Activated CD4-positive, alpha-beta T cell treated with anti-CD3 and anti-CD28 coated beads, Interleukin-2, amount 10 ng/mL, durations not matched to agents 7 days and 5 days (primary cell): Measurements from ENCODE around the gene FTO. TPM values are rescaled to one million over a fixed set of nuclear protein-coding genes. Genes with fewer than 3 reads are reported as not detected.
"Not testable (repeated sequence)": the region's sequence is repeated elsewhere in the genome, so short reads cannot be mapped to it uniquely, and the experiment has no call there.

ENCODE experiments used
- CTCF ChIA-PET: fragments of 350-600 bp; sonication (Branson Sonifier 250); formaldehyde crosslinking; loops from one replicate; lab custom pipeline; 2021; ENCODE audit warnings: antibody characterized with exemption; lab: Charles Lee
- POLR2A ChIA-PET: fragments of 350-600 bp; sonication (Branson Sonifier 250); formaldehyde crosslinking; loops from one replicate; lab custom pipeline; 2021; ENCODE audit warnings: antibody characterized with exemption; lab: Charles Lee
- DNase-seq: peaks from one replicate; pipeline ENCODE4 v3.0.0-alpha.2; 2020
- H3K27ac Mint-ChIP-seq: one replicate; pipeline ENCODE4 v1.8.0; 2021; ENCODE audit warnings: mild to moderate bottlenecking, moderate library complexity, mixed read lengths
- H3K27me3 Mint-ChIP-seq: one replicate; pipeline ENCODE4 v1.8.0; 2021; ENCODE audit warnings: mixed read lengths
- H3K36me3 Mint-ChIP-seq: one replicate; pipeline ENCODE4 v1.8.0; 2021; ENCODE audit warnings: low read depth, mixed read lengths
- H3K4me1 Mint-ChIP-seq: one replicate; pipeline ENCODE4 v1.8.0; 2021; ENCODE audit warnings: mixed read lengths
- H3K4me3 Mint-ChIP-seq: one replicate; pipeline ENCODE4 v1.8.0; 2021; ENCODE audit warnings: mild to moderate bottlenecking, moderate library complexity, mixed read lengths
- H3K9me3 Mint-ChIP-seq: one replicate; pipeline ENCODE4 v1.8.0; 2021; ENCODE audit warnings: mixed read lengths
- total RNA-seq, 2 experiments: library from RNA; stranded (reverse); gene quantifications; one replicate each; pipeline ENCODE4 v1.2.3, GENCODE V29; 2021

FTO gene
- total RNA-seq, 2 experiments from 2014 or later, result 44.2 to 44.3 TPM

GRCh38 chr16:53829186-53829747 lies 125.3 kb downstream of the FTO start:
- Mint-ChIP-seq H3K4me1 (no peaks in the 10 kb centered on the region), H3K4me3 (no peak overlapping the region), H3K9me3 (no peaks in the 10 kb centered on the region), H3K27ac (no peak overlapping the region), H3K27me3 (no peaks in the 10 kb centered on the region), H3K36me3 (no peaks in the 10 kb centered on the region)
- CTCF ChIA-PET, result no interaction called here
- POLR2A ChIA-PET, result no interaction called here
- DNase-seq, result no peak

- no peak overlapping the region for H3K4me3 Mint-ChIP-seq
- no peak for DNase-seq
- POLR2A ChIA-PET, result no interaction called here
- H3K4me1 Mint-ChIP-seq, result peaks cover 4% of the 10 kb centered on the region
- peaks cover 2% of the 10 kb centered on the region for H3K36me3 Mint-ChIP-seq
- CTCF ChIA-PET, result interaction anchor here (1.7 kb wide), 1 partner anchor 11 kb away, joined by 4 read pairs; no protein-coding TSS in a partner anchor
- H3K27me3 Mint-ChIP-seq, result no peaks in the 10 kb centered on the region
- no peak overlapping the region for H3K27ac Mint-ChIP-seq
- H3K9me3 Mint-ChIP-seq, result no peaks in the 10 kb centered on the region
Measured at GRCh38 chr16:53832896-53833544, 129.1 kb downstream of the FTO start.

GRCh38 chr16:53836142-53836541 lies 132.2 kb downstream of the FTO start:
- no peak for DNase-seq
- CTCF ChIA-PET, result interaction anchor here (0.6 to 2.1 kb wide), 3 partner anchors 10 to 42 kb away, joined by 3 to 12 read pairs (median 3); no protein-coding TSS in a partner anchor

GRCh38 chr16:53836680-53837079 lies 132.7 kb downstream of the FTO start:
- Mint-ChIP-seq H3K27ac (no peak overlapping the region), H3K4me1 (peaks cover 4% of the 10 kb centered on the region), H3K27me3 (no peaks in the 10 kb centered on the region), H3K4me3 (no peak overlapping the region), H3K36me3 (peaks cover 3% of the 10 kb centered on the region), H3K9me3 (no peaks in the 10 kb centered on the region)
- POLR2A ChIA-PET, result interaction anchor here (0.6 kb wide), 1 partner anchor 406 kb away, joined by 3 read pairs; no protein-coding TSS in a partner anchor
- no peak for DNase-seq
- CTCF ChIA-PET, result interaction anchor here (0.6 to 2.1 kb wide), 3 partner anchors 10 to 42 kb away, joined by 3 to 12 read pairs (median 3); no protein-coding TSS in a partner anchor

More at GRCh38 chr16:53836142-53836541, 132.2 kb downstream of the FTO start:
- Mint-ChIP-seq H3K36me3 (peaks cover 3% of the 10 kb centered on the region), H3K9me3 (no peaks in the 10 kb centered on the region), H3K27ac (no peak overlapping the region), H3K27me3 (no peaks in the 10 kb centered on the region), H3K4me3 (no peak overlapping the region), H3K4me1 (peaks cover 4% of the 10 kb centered on the region)
- POLR2A ChIA-PET, result interaction anchor here (0.6 kb wide), 1 partner anchor 405 kb away, joined by 3 read pairs; no protein-coding TSS in a partner anchor

- peaks cover 4% of the 10 kb centered on the region for H3K4me1 Mint-ChIP-seq
- H3K36me3 Mint-ChIP-seq, result peaks cover 3% of the 10 kb centered on the region
- H3K4me3 Mint-ChIP-seq, result no peak overlapping the region
- no peak overlapping the region for H3K27ac Mint-ChIP-seq
- POLR2A ChIA-PET, result no interaction called here
- no peak for DNase-seq
- H3K9me3 Mint-ChIP-seq, result no peaks in the 10 kb centered on the region
- H3K27me3 Mint-ChIP-seq, result no peaks in the 10 kb centered on the region
- CTCF ChIA-PET, result interaction anchor here (1.5 to 2.1 kb wide), 2 partner anchors 11 to 19 kb away, joined by 3 to 12 read pairs; no protein-coding TSS in a partner anchor
Measured at GRCh38 chr16:53837426-53837825, 133.5 kb downstream of the FTO start.

- CTCF ChIA-PET, result no interaction called here
- Mint-ChIP-seq H3K36me3 (peaks cover 3% of the 10 kb centered on the region), H3K4me3 (no peak overlapping the region), H3K27ac (no peak overlapping the region), H3K4me1 (peaks cover 4% of the 10 kb centered on the region), H3K27me3 (no peaks in the 10 kb centered on the region), H3K9me3 (no peaks in the 10 kb centered on the region)
- POLR2A ChIA-PET, result no interaction called here
- no peak for DNase-seq
Measured at GRCh38 chr16:53839150-53839549, 135.2 kb downstream of the FTO start.

GRCh38 chr16:53840456-53840855 lies 136.5 kb downstream of the FTO start:
- ChIA-PET CTCF (no interaction called here), POLR2A (no interaction called here)
- peaks cover 6% of the 10 kb centered on the region for H3K36me3 Mint-ChIP-seq
- no peak overlapping the region for H3K4me3 Mint-ChIP-seq
- DNase-seq, result no peak
- peaks cover 4% of the 10 kb centered on the region for H3K4me1 Mint-ChIP-seq
- H3K9me3 Mint-ChIP-seq, result no peaks in the 10 kb centered on the region
- H3K27ac Mint-ChIP-seq, result no peak overlapping the region
- no peaks in the 10 kb centered on the region for H3K27me3 Mint-ChIP-seq

- no peak for DNase-seq
- ChIA-PET POLR2A (no interaction called here), CTCF (no interaction called here)
- Mint-ChIP-seq H3K4me1 (peaks cover 2% of the 10 kb centered on the region), H3K36me3 (peaks cover 6% of the 10 kb centered on the region), H3K27me3 (no peaks in the 10 kb centered on the region), H3K9me3 (no peaks in the 10 kb centered on the region), H3K4me3 (no peak overlapping the region), H3K27ac (no peak overlapping the region)
Measured at GRCh38 chr16:53841884-53842283, 137.9 kb downstream of the FTO start.

- Mint-ChIP-seq H3K9me3 (no peaks in the 10 kb centered on the region), H3K27ac (no peak overlapping the region), H3K36me3 (peaks cover 4% of the 10 kb centered on the region), H3K4me3 (no peak overlapping the region), H3K27me3 (no peaks in the 10 kb centered on the region), H3K4me1 (no peaks in the 10 kb centered on the region)
- POLR2A ChIA-PET, result no interaction called here
- no peak for DNase-seq
- CTCF ChIA-PET, result interaction anchor here (0.6 kb wide), 1 partner anchor 48 kb away, joined by 3 read pairs; no protein-coding TSS in a partner anchor
Measured at GRCh38 chr16:53843084-53843483, 139.1 kb downstream of the FTO start.

- Mint-ChIP-seq H3K4me1 (peaks cover 6% of the 10 kb centered on the region), H3K27me3 (no peaks in the 10 kb centered on the region), H3K36me3 (peaks cover 3% of the 10 kb centered on the region), H3K27ac (no peak overlapping the region), H3K4me3 (no peak overlapping the region), H3K9me3 (no peaks in the 10 kb centered on the region)
- no peak for DNase-seq
- CTCF ChIA-PET, result interaction anchor here (1.6 kb wide), 1 partner anchor 11 kb away, joined by 4 read pairs; no protein-coding TSS in a partner anchor
- POLR2A ChIA-PET, result no interaction called here
Measured at GRCh38 chr16:53844804-53845203, 140.8 kb downstream of the FTO start.

GRCh38 chr16:53846549-53846948 lies 142.6 kb downstream of the FTO start:
- CTCF ChIA-PET, result interaction anchor here (0.8 to 1.3 kb wide), 2 partner anchors 52 to 1317 kb away, joined by 3 to 5 read pairs; no protein-coding TSS in a partner anchor
- H3K27ac Mint-ChIP-seq, H3K9me3 Mint-ChIP-seq, H3K4me3 Mint-ChIP-seq, H3K36me3 Mint-ChIP-seq, H3K4me1 Mint-ChIP-seq, POLR2A ChIA-PET, DNase-seq, H3K27me3 Mint-ChIP-seq: not testable (repeated sequence)

GRCh38 chr16:53846971-53847370 lies 143.0 kb downstream of the FTO start:
- no peak for DNase-seq
- Mint-ChIP-seq H3K36me3 (peaks cover 3% of the 10 kb centered on the region), H3K4me1 (peaks cover 6% of the 10 kb centered on the region), H3K4me3 (no peak overlapping the region), H3K27me3 (no peaks in the 10 kb centered on the region), H3K27ac (no peak overlapping the region), H3K9me3 (no peaks in the 10 kb centered on the region)
- POLR2A ChIA-PET, result no interaction called here
- CTCF ChIA-PET, result interaction anchor here (0.8 to 1.3 kb wide), 2 partner anchors 53 to 1318 kb away, joined by 3 to 5 read pairs; no protein-coding TSS in a partner anchor
